B cell (primary cell): ENCODE results near the gene TRANK1.

Experiments
- CTCF ChIP-seq: fragments of 200-600 bp; IDR thresholded peaks from one replicate; pipeline ENCODE4 v1.8.0; 2022; ENCODE audit warnings: antibody characterized with exemption, mild to moderate bottlenecking
- EZH2 ChIP-seq: IDR thresholded peaks from 2 replicates; pipeline ENCODE4 v1.6.1; 2012; ENCODE audit warnings: borderline replicate concordance, low read depth, mild to moderate bottlenecking, moderate library complexity, low read length; ENCODE audit not compliant: insufficient read depth, poor library complexity, severe bottlenecking

GRCh38 chr3:36813305-36813704 is 131.5 kb downstream of the TRANK1 start:
- no peak for TF ChIP-seq CTCF
- TF ChIP-seq EZH2: no peak
